GM18867 (cell line): ENCODE data around the gene GTF3C2.

ENCODE experiments used
- ATAC-seq: cut with Tn5 transposase; IDR thresholded peaks from one replicate; pipeline ENCODE4 v1.9.1; 2021; ENCODE audit warnings: mild to moderate bottlenecking, moderate library complexity; ENCODE audit not compliant: unreplicated experiment

GTF3C2 gene

DNA sequence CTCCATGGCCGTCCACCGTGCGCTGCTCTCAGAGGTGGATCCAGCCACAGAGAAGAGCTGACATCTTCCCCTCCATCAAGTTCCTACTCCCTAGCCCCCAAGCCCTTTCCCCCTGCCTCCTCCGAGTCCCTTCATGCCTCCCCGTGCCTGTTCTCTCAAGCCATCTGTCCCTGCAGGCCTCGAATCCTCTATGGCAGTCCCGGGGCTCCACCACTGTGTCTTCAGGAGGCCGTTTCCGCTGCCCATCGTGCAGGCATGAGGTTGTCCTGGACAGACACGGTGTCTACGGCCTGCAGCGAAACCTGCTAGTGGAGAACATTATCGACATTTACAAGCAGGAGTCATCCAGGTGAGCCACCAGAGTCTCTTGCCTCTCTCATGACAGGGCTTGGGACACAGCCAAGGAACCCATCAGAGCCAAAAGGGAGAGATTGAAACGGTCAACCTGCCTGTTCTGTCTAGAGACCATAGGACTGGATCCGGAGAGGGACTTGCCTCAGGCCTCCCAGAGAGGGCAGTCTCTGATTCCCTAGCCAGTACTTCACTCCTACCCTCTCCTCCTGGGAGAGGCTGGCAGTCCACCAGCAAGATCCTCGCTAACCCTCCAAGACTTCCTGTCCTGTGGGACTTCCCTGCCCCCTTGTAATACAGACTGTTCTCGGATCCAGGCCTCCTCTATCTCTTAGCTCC lies 58.0 kb downstream of the GTF3C2 start:
- no peak for ATAC-seq

DNA sequence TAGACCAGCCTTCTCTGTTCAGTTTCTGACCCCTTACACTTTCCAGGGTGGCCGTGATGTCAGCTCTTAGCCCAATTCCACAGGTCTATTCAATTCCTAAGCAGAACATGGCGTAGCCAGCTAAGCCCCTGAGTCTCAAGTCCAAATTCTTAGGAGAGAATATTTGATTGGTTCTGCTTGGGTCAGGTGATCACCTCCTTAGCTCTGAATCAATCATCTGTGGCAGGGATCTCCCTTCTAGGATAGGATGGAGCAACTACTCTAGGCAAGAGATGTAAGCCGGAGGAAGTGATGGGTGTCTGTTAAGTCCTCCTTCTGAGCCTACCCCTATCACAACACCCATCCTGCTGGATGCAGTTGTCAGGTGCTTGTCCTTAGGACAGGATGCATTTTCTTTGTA lies 59.4 kb downstream of the GTF3C2 start:
- no peak for ATAC-seq

DNA sequence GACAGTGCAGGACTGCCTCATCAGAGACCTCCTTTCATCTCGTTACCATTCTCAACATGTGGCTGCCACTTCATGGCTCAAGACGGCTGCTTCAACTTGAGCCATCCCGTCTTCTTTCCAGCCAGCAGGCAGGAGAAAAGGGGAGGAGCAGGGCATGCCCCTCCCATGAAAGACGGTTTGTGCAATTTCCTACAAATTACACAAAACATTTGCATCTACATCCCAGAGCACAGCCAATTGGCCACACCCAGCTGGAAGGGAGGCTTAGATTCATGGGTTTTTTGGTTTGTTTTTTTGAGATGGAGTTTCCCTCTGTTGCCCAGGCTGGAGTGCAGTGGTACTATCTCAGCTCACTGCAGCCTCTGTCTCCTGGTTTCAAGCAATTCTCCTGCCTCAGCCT lies 60.1 kb downstream of the GTF3C2 start:
- no peak for ATAC-seq

DNA sequence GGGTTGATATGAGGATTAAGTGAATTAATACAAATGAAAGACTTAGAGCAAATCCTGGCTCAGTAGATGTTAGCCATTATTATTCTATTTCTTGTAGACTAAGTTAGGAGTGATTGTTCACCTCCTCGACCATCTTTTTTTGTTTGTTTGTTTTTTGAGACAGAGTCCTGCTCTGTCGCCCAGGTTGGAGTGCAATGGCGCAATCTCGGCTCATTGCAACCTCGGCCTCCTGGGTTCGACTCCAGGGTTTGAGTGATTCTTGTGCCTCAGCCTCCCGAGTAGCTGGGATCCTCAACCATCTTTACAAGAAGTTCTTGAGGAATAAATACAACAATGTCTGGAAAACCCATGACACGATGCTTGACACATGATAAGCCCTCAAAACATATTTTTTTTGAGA lies 61.6 kb downstream of the GTF3C2 start:
- ATAC-seq: no peak

DNA sequence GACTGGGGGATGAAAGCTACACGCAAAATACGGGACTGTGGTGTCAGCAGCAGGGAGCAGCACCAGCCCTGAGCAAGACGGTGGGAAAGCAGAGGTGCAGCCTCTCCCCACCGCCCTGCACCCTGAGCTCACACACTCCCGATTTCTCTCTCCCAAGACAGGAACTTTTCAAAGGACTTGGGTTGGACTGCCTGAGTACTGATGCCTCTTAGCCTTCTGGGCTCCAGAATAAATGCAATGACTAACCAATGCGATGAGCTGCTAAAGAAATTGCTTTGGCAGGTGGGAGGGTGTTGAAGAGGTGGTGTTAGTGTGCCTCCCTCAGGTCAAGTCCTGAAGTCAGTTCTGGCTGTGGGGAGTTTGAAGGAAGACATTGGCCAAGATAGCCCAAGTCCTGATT lies 64.7 kb downstream of the GTF3C2 start:
- ATAC-seq: no peak

DNA sequence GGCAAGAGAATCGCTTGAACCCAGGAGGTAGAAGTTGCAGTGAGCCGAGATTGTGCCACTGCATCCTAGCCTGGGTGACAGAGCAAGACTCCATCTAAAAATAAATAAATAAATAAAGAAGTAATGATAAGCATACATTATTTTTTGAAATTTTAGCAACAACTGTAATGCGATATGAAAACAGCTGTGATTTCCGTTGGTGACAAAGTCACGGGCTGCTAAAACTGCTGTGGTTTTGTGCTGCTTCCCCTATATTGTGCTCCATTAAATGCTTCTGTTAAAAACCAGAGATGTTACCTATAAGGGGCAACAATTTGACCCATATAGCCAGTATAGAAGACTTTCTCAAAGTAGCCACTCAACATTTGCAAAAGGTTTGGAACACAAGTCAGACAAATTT lies 66.0 kb downstream of the GTF3C2 start:
- no peak for ATAC-seq

DNA sequence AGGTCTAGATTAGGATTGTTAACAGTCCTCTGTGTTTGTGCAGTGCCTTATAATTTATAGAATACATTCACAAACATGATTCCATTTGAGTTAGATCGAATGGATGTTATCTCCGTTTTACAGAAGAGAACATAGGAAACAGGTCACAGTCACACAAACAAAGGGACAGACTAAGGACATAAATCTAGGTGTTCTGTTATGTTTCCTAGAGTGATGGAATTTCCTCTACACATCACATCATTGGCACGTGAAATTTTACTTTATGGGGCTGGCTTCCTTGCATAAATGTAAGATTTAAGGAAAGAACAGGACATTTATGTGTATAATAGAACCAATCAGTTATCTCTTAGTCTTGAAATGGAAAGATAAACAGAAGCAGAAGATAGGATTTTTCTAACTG lies 68.0 kb downstream of the GTF3C2 start:
- ATAC-seq: no peak

DNA sequence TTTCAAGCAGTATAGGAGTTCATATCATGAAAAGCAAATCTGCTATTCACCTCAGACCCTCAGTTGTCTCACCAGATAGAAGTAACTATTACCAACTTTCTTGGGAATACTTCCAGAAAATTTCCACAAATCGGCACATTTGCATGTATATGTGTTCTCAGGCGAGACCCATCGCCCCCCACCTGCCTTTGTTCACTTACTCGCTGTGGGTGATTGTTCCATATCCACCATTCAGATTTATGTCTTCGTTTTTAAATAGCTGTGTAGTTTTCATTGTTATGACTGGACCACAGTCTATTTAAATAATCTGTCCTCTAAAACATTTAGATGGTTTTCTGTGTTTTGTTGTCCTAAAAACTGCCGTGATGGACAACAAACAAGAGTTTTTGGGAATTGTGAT lies 71.1 kb downstream of the GTF3C2 start:
- no peak for ATAC-seq

DNA sequence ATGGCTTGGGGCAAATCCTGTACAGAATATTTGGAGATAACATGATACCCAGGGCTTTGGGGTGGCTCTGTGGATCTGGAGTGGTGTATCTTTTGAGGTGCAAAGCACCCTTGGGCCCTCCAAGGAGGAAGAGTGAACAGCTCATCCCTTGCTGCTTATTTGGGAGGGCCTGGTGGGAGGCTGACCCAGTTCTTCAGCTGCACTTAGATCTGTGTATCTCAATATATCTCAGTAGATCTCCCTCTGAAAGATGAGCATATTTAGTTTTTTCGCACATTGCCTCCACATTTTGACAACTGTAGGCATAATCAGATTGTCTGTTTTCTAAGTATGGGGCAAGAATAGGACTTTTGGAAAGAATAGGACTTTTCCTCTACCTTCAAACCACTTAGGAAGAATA lies 71.6 kb downstream of the GTF3C2 start:
- ATAC-seq: no peak

DNA sequence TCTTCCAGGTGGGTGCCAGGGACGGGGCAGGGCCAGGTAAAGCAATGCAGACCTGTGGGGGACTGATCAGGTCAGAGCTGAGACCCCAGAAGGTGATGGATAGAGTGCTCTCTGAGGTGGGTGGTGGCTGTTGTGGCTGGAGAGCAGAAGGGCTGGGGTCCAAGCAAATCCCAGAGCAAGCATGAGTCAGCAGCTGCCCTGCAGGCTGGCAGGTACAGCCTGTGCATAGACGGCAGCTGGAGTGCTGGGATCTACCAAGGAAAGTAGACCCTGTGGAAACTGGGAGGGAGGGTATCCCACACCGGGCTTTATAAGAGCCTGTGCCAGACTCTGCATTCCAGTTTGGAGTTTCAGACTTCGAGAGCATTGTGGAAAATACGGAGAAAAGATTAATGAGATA lies 73.7 kb downstream of the GTF3C2 start:
- ATAC-seq: no peak

DNA sequence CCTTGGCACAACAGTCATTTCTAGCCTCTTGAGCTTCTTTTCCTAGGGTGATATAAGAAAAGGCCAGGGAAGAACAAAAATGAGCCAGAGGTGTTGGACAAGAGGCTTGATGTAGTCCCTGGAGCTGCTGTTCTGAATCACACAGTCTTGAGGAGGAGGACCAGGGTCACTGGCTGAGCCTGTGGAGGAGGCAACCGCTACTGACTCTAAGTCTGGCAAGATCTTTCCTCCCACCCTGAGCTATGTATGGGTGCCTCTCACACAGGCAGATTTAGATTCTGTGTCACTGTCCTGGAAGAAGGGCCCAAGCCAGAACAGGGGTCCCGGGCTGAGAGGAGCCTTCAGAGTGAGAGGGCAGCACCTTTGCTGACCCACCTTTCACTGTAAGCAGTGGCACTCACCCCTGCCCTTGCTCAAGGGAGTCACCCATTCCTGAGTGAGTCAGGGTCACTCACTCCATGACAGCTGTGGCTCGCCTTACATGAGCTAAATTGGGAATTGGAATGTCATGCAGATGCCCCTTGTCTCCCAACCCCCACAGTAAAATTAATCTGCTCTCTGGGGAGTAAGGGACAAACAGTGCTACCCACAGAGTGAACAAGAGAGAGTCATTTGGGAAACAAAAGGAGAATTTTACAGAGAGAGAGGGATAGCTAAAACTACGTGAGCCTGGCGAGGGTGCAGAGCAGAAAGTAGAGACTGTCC lies 74.6 kb downstream of the GTF3C2 start, which contains the start of gene TRIM54:
TRIM54 (plus strand) TSS at position 575 of the 705 bp plus-strand sequence. CDS start 303 bp downstream, outside the sequence.
- ATAC-seq: no peak

DNA sequence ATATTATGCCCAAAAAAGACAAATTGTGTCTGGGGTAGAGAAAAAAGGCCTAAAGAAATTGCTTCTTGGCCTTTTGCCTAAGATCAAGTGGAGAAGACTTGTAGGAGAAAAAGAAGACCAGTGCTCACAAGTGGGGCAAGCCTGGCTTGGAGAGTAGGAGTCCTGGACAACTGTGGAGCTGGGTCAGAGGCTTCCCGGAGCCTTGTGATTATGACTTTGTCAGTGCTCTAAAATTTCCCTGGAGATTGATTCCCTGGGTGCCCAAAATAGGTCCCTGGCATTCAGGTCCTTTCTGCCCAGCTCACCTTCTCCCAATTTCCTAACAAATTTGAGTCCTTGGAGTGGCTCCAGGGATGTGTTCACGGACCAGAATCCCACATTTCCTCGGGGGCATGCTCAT lies 75.1 kb downstream of the GTF3C2 start:
- ATAC-seq: no peak

DNA sequence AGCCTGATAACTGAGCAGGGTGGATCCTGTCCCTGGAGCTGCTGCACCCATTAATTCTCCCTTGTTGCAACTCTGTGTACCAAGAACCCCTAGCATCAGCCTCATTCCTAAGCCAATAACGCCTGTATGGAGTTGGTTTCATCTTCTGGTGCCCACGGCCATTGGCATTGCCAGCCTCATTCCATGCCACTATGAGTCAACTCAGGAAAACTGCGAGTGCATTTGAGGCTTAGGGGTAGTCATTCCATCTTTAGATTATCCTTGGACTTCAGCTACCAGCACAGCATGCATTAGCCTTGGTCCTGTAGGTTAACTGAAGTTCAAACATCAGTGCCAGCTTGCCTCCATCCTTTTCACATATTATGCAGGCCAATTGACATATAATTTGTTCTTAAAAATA lies 75.7 kb downstream of the GTF3C2 start:
- ATAC-seq: no peak

DNA sequence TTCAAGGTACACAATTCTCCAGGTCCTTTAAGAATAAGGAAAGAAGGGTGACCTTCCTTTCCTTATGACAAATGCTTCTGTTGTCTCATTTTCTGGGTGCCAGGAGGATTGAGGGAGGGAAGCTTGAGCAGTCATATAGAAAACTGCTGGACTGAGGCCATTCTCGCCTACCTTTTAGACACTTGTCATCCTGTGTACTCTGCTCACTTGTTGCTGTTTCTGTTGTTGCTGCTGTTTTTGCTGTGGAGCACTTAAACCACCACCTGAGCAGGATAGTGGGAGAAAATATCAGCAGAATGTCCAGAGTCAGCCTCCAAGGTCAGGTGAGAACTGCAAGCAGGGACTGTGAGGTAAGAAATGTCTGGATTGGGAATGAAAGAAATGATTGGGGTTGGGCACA lies 78.6 kb downstream of the GTF3C2 start:
- no peak for ATAC-seq
